Urinary bladder (tissue), 4 donors: ENCODE results near the gene CDKN1A. TPM values are rescaled to one million over a fixed set of nuclear protein-coding genes. Genes with fewer than 3 reads are reported as not detected.
A peak's percentile ranks its signal among the peaks of the same experiment; 100 is the strongest.

Source experiments
- DNase-seq: peaks from one replicate; pipeline ENCODE4 v3.0.0-alpha.2; 2015; ENCODE audit errors: extremely low spot score
- H3K27ac ChIP-seq: one replicate; pipeline ENCODE4 v1.5.1; 2013; ENCODE audit warnings: low read depth, mild to moderate bottlenecking, moderate library complexity
- H3K36me3 ChIP-seq: one replicate; pipeline ENCODE4 v1.6.1; 2013; ENCODE audit warnings: mild to moderate bottlenecking, moderate library complexity; ENCODE audit not compliant: insufficient read depth
- H3K4me1 ChIP-seq: one replicate; pipeline ENCODE4 v1.6.1; 2013; ENCODE audit warnings: mild to moderate bottlenecking, moderate library complexity; ENCODE audit not compliant: insufficient read depth
- H3K4me3 ChIP-seq: one replicate; pipeline ENCODE4 v1.5.1; 2013; ENCODE audit warnings: low read depth, low read length
- WGBS: extraction: QIAGEN DNeasy Blood & Tissue Kit; methylation state at CpG from one replicate; pipeline ENCODE4 v1.1.7; 2013; 5-methylcytosine and 5-hydroxymethylcytosine counted together
- polyA plus RNA-seq: library from polyadenylated mRNA; stranded (reverse); fragments of 200-250 nt; gene quantifications from one replicate; pipeline ENCODE4 v1.2.3, GENCODE V29; 2013
- total RNA-seq: library from RNA; depleted of rRNA; stranded (reverse); fragments of >200 nt; gene quantifications from one replicate; pipeline ENCODE4 v1.2.3, GENCODE V29; 2014
- donor health status: healthy with polysubstance abuse.
- donor health status: healthy.

CDKN1A gene
- total RNA-seq (27.4 TPM), polyA plus RNA-seq (127 TPM)

DNA sequence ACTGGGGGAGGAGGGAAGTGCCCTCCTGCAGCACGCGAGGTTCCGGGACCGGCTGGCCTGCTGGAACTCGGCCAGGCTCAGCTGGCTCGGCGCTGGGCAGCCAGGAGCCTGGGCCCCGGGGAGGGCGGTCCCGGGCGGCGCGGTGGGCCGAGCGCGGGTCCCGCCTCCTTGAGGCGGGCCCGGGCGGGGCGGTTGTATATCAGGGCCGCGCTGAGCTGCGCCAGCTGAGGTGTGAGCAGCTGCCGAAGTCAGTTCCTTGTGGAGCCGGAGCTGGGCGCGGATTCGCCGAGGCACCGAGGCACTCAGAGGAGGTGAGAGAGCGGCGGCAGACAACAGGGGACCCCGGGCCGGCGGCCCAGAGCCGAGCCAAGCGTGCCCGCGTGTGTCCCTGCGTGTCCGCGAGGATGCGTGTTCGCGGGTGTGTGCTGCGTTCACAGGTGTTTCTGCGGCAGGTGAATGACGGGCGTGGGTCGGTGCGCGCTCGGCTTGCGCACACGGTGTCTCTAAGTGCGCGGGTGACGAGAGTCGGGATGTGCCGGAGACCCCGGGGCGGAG lies at the start of gene CDKN1A:
CDKN1A (plus strand) TSS at position 227 of the 555 bp plus-strand sequence. CDS start 5,388 bp downstream, outside the sequence.
- under 1% methylated on average over 63 of the region's 63 CpGs for WGBS
- H3K4me3 ChIP-seq: peak within 1 kb of the TSS; percentile 79
- H3K27ac ChIP-seq: peak within 1 kb of the TSS; percentile 95
- no peaks in the 10 kb centered on the region for H3K4me1 ChIP-seq
- peaks cover 3% of the 10 kb centered on the region for H3K36me3 ChIP-seq
- no peak for DNase-seq

DNA sequence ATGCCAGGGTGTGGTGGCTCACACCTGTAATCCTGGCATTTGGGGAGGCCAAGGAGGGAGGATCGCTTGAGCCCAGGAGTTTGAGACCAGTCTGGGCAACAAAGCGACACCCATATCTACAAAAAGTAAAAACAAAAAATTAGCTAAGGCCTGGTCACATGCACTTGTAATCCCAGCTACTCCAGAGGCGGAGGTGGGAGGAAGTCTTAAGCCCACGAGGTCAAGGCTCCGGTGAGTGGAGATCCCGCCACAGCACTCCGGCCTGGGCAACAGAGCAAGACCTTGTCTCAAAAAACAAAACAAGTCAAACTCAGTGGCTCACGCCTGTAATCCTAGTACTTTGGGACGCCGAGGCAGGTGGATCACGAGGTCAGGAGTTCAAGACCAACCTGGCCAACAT lies 48.7 kb upstream of the CDKN1A start:
- Histone ChIP-seq H3K4me1 (peaks cover 1% of the 10 kb centered on the region), H3K4me3 (no peak overlapping the region), H3K27ac (no peak overlapping the region), H3K36me3 (no peaks in the 10 kb centered on the region)
- WGBS: 92% methylated on average over 11 of the region's 11 CpGs
- DNase-seq: no peak

DNA sequence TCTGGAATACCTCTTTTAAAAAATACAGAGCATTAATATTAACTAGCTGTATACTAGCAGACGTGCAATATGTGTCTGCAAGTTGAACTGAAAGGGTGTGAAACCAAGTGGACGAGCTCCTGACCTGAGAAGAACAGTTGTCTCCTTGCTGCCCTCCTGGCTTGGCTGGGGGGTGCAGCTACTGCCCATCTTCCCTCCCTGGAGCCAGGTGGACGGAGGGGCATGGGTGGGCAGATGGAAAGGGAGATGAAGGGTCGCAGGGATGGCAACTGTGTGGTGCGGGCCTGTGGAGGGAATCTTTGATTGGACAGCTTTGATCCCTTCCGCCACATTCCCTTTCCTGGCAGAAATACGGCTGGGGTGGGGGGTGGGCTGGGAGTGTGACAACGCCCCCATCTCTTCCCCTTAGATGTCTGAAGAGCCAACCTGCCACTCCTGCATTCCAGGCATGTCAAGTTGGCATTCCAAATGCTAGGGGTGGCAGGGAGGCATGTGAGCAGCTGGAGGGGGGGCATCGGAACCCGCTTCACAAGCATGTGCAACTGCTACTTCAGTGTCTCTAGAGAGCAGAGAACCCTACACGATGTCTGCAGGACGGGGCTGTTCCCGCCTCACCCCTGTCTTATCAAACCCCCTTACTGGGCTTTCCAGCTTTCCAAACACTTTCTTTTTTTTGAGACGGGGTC lies 47.0 kb upstream of the CDKN1A start:
- H3K36me3 ChIP-seq: no peaks in the 10 kb centered on the region
- H3K4me1 ChIP-seq: peaks cover 1% of the 10 kb centered on the region
- H3K27ac ChIP-seq: no peak overlapping the region
- DNase-seq: no peak
- WGBS: 82% methylated on average over 14 of the region's 14 CpGs
- no peak overlapping the region for H3K4me3 ChIP-seq

DNA sequence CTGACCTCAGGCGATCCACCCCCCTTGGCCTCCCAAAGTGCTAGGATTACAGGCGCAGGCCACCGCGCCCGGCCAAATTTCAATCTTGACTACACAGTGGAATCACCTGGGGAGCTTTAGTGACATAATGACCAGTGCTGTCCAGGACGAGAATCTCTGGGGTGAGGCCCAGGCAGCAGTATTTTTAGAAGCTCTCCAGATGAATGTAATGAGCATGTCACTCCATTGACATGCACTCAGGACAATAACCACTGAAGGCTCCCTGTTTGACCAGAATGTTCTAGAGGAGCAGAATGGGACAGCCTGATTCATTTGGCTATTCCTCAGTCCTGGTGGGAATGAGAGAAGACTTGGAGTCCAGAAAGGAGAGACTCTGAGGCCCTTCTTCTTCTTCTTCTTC lies 45.1 kb upstream of the CDKN1A start:
- no peak overlapping the region for H3K4me3 ChIP-seq
- no peaks in the 10 kb centered on the region for H3K36me3 ChIP-seq
- WGBS: 96% methylated on average over 6 of the region's 6 CpGs
- DNase-seq: no peak
- no peak overlapping the region for H3K27ac ChIP-seq
- peaks cover 1% of the 10 kb centered on the region for H3K4me1 ChIP-seq

DNA sequence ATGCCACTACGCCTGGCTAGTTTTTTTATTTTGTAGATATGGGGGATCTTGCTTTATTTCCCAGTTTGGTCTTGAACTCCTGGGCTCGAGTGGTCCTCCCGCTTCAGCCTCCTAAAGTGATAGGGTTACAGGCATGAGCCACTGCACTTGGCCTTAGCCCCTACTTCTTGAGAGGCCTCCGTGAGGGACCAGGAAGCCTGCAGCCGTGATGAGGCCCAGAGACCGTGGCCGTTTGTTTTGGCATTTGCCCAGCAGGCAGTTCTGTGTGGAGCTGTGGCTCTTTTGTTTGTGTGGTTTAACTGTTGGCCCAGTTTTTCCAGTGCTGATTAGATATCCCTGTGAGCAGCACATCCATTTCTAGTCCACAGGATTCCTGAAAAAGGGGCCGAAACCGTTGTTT lies 44.6 kb upstream of the CDKN1A start:
- DNase-seq: no peak
- 33% methylated on average over 9 of the region's 9 CpGs for WGBS
- H3K27ac ChIP-seq: no peak overlapping the region

DNA sequence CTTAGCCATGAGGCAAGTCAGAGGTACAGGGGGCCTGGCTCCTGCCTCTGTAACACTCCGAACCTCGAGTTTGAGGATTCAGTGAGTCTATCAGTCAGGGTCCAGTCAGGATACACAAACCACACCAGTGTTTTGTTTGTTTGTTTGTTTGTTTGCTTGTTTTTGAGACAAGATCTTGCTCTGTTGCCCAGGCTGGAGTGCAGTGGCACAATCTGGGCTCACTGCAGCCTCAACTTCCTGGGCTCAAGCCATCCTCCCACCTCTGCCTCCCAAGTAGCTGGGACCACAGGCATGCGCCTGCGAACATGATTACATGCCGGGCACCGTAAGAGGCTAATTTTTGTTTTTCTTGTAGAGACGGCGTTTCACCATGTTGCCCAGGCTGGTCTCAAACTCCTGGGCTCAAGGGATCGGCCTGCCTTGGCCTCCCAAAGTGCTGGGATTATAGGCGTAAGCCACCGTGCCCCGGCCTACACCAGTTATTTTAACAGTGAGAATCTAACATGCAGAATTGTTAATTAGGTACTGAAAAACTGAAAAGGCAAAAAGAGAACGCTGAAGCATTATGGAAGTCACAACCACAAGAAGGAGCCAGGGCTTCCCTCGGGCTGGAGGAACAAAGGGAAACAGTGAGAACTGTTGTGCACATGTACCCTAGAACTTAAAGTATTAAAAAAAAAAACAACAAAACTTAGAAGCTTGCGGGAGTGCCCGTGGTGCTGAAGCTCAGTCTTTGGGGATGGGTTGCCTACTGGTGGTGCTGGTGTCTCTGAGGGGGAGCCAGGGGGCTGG lies 44.0 kb upstream of the CDKN1A start:
- no peak overlapping the region for H3K27ac ChIP-seq

More for the DNA sequence above, 44.6 kb upstream of the CDKN1A start:
- Histone ChIP-seq H3K4me1 (peaks cover 1% of the 10 kb centered on the region), H3K36me3 (no peaks in the 10 kb centered on the region), H3K4me3 (no peak overlapping the region)

DNA sequence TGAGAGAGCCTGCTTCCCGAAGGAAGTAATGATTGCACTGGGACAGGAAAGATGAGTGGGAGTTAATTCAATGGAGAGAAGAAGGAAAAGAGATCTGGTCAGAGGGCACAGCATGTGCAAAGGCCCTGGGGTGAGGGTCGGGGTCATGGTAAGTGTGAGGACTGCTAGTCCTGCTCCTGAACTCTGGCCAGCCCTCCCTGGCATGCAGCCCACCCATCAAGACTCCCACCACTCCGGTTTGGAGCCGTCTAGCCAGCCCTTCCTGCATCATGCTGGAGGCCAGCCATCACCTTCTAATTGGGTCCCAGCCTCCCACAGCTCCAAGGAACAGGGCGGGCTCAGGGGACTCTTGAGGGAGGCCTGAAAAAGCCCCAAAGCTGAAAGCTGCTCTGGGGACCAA lies 42.2 kb upstream of the CDKN1A start:
- H3K36me3 ChIP-seq: no peaks in the 10 kb centered on the region
- peaks cover 1% of the 10 kb centered on the region for H3K4me1 ChIP-seq
- no peak overlapping the region for H3K4me3 ChIP-seq
- no peak for DNase-seq
- H3K27ac ChIP-seq: no peak overlapping the region
- 67% methylated on average over 5 of the region's 5 CpGs for WGBS

More for the DNA sequence above, 44.0 kb upstream of the CDKN1A start:
- H3K4me1 ChIP-seq: peaks cover 1% of the 10 kb centered on the region
- 84% methylated on average over 16 of the region's 16 CpGs for WGBS
- DNase-seq: no peak
- H3K36me3 ChIP-seq: no peaks in the 10 kb centered on the region
- H3K4me3 ChIP-seq: no peak overlapping the region

DNA sequence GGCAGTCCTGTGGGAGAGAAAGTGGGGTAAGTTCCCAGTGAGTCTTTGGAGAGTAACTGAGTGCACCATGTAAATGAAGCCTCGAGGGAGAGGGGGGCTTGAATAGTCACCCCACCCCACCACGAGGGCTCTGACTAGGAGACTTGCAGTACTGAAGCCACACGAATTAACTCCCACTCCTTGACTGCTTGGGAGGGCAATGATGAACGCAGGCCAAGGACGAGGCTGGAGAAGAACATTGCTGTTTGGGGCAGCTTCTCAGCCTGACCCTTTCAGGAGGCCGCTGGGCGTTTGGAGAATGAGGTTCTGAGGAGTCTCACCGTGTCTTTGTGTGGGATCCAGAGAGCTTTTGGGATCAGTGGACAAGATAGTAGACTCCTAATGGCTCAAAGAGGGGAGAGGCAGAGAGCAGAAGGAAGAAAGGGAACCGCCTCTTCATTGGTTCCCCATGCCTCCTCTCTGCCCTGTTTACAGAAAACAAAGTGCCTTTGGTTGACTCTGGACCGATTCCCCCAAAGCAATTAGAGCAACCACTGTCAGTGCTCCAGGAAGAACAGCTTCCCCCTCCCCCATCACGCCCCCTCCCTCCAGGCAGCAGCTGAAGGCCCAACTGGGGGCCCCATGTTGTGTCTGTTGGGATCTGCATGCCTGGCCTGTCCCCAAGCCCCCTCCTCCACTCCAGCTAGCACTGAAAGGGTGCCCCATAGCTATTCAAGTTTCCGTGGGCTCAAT lies 41.7 kb upstream of the CDKN1A start:
- DNase-seq: no peak
- 84% methylated on average over 12 of the region's 12 CpGs for WGBS
- no peaks in the 10 kb centered on the region for H3K36me3 ChIP-seq
- H3K4me3 ChIP-seq: no peak overlapping the region
- peaks cover 1% of the 10 kb centered on the region for H3K4me1 ChIP-seq
- H3K27ac ChIP-seq: no peak overlapping the region

DNA sequence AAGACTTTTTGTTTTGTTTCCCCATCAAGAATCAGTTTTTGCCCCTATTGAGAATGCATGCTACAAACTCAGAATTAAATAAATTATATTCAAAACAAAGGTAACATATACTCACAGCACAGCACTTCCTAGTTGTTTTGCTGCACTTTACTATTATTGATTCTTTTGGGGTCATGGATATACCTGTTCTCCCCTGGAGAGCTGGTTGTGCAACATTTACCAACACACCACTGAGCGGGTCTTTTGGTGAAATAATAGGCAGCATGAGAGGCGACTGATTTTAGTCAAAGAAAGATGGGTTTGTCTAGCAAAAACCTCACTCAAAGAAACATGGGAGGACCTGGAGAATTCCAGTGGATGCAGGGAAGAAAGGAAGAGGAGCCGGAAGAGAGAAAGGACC lies 39.9 kb upstream of the CDKN1A start:
- Histone ChIP-seq H3K4me1 (no peaks in the 10 kb centered on the region), H3K27ac (no peak overlapping the region)

DNA sequence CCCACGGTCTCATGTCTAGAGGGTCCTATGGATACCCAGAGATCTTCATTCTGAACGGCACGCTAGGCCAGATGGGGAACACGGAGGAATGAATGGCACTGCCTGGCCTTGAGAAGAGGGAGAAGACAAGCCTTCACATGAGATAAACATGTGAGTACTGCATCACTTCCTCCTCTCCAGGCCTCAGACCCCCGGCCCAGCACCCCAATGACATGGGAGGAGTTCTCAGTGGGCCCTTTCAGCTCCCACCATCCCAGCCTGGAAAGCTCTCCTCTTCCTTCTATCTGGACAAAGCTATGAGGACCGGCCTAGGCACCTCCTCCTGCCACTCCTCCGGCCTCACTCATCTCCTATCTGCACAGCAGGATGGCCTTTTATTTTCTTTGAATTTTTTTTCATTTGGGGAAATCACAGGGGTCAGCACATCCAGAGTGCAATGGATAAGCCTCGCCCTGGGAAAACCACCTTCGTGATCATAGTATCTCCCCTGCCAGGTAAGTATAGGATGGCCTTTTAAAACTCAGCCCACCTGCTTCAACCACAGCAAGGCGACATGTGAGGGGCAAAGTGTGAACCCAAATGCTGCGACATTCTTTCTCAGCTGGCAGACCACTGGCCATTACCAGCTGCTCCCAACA lies 39.2 kb upstream of the CDKN1A start:
- H3K36me3 ChIP-seq: no peaks in the 10 kb centered on the region
- H3K27ac ChIP-seq: no peak overlapping the region
- 95% methylated on average over 11 of the region's 11 CpGs for WGBS
- no peaks in the 10 kb centered on the region for H3K4me1 ChIP-seq
- DNase-seq: no peak
- no peak overlapping the region for H3K4me3 ChIP-seq

More for the DNA sequence above, 39.9 kb upstream of the CDKN1A start:
- 94% methylated on average over 3 of the region's 3 CpGs for WGBS
- DNase-seq: no peak
- Histone ChIP-seq H3K4me3 (no peak overlapping the region), H3K36me3 (no peaks in the 10 kb centered on the region)

DNA sequence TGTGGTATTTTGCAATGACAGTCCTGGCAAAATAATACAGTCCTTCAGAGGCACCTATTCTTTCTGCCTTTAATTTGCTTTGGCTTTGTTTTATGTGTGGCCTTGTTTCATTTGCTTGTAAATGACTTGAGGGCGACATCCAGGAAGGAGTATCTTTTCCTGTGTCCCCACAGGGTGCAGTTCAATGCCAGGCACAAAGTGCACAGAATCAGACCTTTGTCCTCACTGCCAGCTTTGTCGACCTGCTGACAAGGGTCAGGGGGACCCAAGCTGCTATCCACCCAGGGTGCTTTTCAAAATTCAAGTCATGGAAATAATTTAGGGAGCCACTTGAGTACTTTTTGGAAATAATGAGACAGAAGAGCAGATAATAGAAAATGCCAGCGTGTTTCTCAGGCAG lies 37.0 kb upstream of the CDKN1A start:
- H3K4me3 ChIP-seq: no peak overlapping the region
- H3K4me1 ChIP-seq: no peaks in the 10 kb centered on the region
- no peak overlapping the region for H3K27ac ChIP-seq
- no peak for DNase-seq
- H3K36me3 ChIP-seq: no peaks in the 10 kb centered on the region
- 79% methylated on average over 3 of the region's 3 CpGs for WGBS

DNA sequence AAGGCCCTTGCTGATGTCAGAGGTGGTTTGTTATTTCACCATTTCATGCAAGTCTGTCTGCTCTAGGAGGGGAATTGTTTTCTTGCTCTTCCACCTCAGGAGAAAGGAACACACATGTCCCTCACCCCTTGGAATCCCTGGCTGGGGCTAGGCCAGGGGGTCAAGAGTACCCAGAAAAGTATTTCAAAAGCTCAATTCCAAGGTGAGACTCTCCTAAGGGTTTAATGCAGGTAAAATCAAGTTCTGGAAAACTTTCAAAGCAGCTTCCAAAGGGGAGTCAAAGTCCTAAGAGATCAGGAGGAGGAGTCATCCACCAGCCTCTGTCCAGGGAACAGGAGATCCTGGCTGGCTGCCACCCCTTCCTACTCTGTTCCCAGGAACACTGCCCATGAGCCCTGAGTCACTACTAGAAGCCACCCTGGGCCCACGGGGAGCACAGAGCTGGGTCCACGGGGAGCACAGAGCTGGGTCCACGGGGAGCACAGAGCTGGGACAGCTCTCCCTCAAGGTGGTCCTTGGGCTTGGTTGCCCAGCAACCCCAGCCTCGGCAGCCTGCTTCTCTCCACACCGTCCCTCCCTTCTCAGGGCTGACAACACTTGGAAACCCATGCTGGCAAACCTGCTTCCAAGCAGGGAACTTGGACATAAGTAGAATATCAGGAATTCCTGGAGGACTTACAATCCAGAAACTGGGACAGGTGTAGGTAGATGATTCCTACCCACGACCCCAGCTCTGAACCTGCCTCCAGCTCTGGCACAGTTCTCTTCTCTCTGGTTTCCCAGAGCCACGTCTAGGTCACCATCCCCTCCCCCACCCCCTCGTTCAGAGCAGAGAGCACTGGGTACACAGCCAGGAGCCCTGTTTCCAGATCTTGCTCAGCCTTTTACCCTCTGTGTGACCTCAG lies 35.3 kb upstream of the CDKN1A start:
- Histone ChIP-seq H3K27ac (no peak overlapping the region), H3K4me3 (no peak overlapping the region), H3K36me3 (no peaks in the 10 kb centered on the region), H3K4me1 (no peaks in the 10 kb centered on the region)
- no peak for DNase-seq
- 29% methylated on average over 8 of the region's 8 CpGs for whole genome bisulfite sequencing
